Astrocyte (in vitro differentiated cells and primary cell): Measurements from ENCODE around the gene IPO13.

Experiments used
- EZH2 ChIP-seq: IDR thresholded peaks from 2 replicates; pipeline ENCODE4 v1.6.1; 2012; ENCODE audit warnings: mild to moderate bottlenecking, low read length, inconsistent platforms; ENCODE audit not compliant: insufficient read depth
- TF ChIP-seq, protein P1 (sequence below): IDR thresholded peaks from 2 replicates; pipeline ENCODE4 v1.5.1; 2011; ENCODE audit warnings: low read depth, mild to moderate bottlenecking, inconsistent platforms, low read length, moderate library complexity; ENCODE audit not compliant: insufficient read depth

DNA sequence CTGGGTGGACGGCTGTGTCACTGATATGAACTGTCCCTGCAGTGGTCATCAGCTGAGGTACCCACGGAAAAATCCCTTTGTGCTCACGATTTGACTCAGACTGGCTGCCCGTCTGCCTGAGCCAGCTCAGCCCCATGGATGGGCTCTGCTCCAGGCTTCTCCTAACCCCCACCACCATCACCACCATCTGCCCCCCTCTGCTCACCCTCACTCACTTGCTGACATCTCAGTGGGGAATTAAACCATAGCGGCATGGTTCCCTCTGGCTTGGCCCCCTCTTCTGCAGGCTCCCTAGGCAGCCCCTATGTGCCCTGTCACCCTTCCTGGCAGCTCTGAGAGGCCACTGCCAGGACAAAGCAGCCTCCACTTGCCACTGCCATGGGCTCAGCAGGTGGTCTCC is 67.2 kb downstream of the IPO13 start:
- TF ChIP-seq, protein P1, sequence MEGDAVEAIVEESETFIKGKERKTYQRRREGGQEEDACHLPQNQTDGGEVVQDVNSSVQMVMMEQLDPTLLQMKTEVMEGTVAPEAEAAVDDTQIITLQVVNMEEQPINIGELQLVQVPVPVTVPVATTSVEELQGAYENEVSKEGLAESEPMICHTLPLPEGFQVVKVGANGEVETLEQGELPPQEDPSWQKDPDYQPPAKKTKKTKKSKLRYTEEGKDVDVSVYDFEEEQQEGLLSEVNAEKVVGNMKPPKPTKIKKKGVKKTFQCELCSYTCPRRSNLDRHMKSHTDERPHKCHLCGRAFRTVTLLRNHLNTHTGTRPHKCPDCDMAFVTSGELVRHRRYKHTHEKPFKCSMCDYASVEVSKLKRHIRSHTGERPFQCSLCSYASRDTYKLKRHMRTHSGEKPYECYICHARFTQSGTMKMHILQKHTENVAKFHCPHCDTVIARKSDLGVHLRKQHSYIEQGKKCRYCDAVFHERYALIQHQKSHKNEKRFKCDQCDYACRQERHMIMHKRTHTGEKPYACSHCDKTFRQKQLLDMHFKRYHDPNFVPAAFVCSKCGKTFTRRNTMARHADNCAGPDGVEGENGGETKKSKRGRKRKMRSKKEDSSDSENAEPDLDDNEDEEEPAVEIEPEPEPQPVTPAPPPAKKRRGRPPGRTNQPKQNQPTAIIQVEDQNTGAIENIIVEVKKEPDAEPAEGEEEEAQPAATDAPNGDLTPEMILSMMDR, result no peak
- no peak for TF ChIP-seq EZH2
